NB4 (cell line): Measurements from ENCODE around the gene NAA80.

Experiments
- DNase-seq: peaks from one replicate; pipeline ENCODE4 v3.0.0; 2010; ENCODE audit warnings: low read depth
- H3K4me3 ChIP-seq: one replicate; pipeline ENCODE4 v1.5.1; 2011; ENCODE audit warnings: mild to moderate bottlenecking, low read depth, low read length, moderate library complexity
- MYC ChIP-seq: IDR thresholded peaks from 2 replicates; pipeline ENCODE4 v1.6.1; 2011; ENCODE audit warnings: low read depth, low read length
- POLR2A ChIP-seq: IDR thresholded peaks from 2 replicates; pipeline ENCODE4 v1.6.1; 2011; ENCODE audit warnings: mild to moderate bottlenecking; ENCODE audit not compliant: insufficient read length; ENCODE audit errors: extremely low read depth
- TF ChIP-seq, protein P1 (sequence below): IDR thresholded peaks from 2 replicates; pipeline ENCODE4 v1.6.1; 2011; ENCODE audit warnings: low read depth, low read length
- TF ChIP-seq, protein P2 (sequence below): IDR thresholded peaks from one replicate; pipeline ENCODE4 v1.5.1; 2012; ENCODE audit warnings: low read depth, low read length

NAA80 gene

DNA sequence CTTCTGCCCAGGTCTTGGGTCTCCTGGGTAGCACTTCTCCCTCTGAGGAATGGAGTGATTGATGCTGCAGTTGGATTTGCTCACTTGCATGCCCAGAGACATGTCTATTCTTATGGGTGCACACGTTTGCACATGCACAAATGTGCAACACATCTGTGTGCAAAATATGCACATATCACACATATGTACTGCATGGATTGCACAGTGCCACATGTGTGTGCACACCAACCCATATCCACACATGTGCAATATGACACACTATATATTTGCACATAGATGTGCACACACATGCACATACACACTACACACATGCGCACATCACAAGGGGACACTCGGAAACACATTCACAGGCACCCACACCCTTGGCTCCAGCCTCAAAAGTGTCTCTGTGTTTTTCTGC lies 30.9 kb downstream of the NAA80 start:
- H3K4me3 ChIP-seq: no peak overlapping the region
- no peak for DNase-seq
- TF ChIP-seq, protein P1, sequence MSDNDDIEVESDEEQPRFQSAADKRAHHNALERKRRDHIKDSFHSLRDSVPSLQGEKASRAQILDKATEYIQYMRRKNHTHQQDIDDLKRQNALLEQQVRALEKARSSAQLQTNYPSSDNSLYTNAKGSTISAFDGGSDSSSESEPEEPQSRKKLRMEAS: no peak
- TF ChIP-seq POLR2A (no peak), MYC (no peak)
- TF ChIP-seq, protein P2, sequence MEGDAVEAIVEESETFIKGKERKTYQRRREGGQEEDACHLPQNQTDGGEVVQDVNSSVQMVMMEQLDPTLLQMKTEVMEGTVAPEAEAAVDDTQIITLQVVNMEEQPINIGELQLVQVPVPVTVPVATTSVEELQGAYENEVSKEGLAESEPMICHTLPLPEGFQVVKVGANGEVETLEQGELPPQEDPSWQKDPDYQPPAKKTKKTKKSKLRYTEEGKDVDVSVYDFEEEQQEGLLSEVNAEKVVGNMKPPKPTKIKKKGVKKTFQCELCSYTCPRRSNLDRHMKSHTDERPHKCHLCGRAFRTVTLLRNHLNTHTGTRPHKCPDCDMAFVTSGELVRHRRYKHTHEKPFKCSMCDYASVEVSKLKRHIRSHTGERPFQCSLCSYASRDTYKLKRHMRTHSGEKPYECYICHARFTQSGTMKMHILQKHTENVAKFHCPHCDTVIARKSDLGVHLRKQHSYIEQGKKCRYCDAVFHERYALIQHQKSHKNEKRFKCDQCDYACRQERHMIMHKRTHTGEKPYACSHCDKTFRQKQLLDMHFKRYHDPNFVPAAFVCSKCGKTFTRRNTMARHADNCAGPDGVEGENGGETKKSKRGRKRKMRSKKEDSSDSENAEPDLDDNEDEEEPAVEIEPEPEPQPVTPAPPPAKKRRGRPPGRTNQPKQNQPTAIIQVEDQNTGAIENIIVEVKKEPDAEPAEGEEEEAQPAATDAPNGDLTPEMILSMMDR: no peak

DNA sequence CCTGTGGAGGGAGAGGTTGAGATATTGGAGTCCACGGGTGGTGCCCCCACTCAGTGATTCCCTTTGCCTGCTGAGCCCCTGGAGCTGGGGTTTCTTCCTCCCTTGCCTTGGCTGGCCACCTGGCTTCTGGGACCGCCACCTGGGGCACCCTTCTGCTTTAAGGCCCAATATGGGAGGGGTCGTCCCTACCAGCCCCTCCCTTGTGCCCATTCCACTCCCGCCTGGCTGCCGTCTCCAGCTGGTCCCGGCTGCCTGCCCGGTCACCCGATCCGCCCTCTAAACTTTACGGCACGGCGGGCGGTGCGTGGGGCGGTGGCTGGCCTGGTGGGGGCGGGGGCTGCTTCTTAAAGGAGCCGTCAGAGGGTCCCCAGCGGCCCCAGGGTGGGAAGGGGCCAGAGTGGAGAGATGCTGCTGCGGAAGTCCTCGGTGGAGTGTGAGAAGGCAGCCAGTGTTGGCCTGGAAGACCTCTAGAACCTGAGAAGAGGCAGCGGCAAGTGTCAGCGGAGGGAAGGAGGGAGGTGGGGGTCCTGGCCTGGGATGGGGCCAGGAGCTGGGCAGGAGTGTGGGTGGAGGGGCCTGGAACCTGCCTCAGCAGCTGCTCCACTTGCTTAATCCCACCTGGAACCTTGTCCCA lies 31.8 kb downstream of the NAA80 start:
- no peak for DNase-seq
- H3K4me3 ChIP-seq: no peak overlapping the region
- TF ChIP-seq, protein P1: no peak
- TF ChIP-seq, protein P2: no peak
- TF ChIP-seq POLR2A (no peak), MYC (no peak)

DNA sequence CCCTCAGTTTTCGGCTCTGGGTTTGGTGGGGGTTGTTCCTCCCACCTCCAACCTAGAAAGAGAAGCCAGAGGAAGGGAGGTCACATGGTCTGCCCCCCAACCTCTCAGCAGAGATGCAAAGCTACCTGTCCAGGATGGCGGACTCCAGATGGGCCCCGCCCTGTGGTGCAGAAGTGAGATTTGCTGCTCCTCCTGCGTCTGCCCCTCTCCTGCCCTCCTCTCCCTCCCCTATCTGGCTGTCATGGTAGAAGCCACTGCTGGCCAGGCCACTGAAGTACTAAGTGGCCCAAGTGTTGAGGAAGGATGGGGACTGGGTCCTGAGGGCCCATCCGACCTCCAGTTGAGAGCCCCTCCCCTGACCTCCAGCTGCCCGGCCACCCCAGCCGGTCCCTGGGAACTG lies 32.4 kb downstream of the NAA80 start:
- no peak for DNase-seq
- TF ChIP-seq, protein P1: no peak
- TF ChIP-seq POLR2A (no peak), MYC (no peak)
- TF ChIP-seq, protein P2: no peak
- no peak overlapping the region for H3K4me3 ChIP-seq

DNA sequence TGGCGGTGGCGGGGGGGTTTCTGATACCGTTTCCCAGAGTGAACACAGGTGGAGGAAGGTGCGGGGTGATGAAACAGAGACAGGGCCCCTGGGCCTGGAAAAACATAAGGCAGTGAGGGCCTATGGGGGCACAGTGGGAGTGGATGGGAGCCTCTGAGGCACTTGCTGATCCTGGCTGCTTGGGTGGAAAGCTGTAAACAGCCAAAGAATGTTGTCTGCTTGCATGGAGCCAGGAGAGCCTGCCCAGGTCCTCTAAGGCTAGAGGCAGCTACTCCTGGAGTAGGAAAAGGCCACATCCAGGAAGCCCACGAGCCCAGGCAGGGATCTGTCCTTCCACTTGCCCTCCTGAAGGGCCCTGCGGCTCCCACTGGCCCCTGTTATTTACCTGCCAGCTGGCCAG lies 33.2 kb downstream of the NAA80 start:
- no peak for DNase-seq
- TF ChIP-seq, protein P2: no peak
- TF ChIP-seq, protein P1: no peak
- TF ChIP-seq POLR2A: no peak
- no peak for TF ChIP-seq MYC
- H3K4me3 ChIP-seq: no peak overlapping the region

DNA sequence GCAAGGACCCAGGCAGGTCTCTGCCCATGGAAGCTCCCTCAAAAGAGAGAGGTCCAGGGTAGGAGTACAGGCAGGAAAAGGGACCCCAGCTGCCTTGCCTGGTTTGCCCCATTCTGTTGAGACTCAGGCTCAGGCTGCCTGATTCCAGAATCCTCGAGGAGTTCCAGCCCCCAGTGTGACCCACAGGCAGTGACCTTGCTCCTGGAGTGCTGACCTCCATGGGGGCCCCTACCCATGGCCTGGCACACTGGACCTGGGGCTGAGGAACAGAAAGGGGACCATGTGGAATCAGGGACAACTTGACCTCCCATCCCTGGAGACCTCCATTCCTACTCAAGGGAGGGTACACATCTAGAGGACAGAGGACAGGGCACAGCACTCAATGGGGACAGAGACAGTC lies 33.6 kb downstream of the NAA80 start:
- DNase-seq: no peak
- no peak overlapping the region for H3K4me3 ChIP-seq
- TF ChIP-seq, protein P2: no peak
- no peak for TF ChIP-seq MYC
- TF ChIP-seq, protein P1: no peak
- TF ChIP-seq POLR2A: no peak
